H9 (cell line): ENCODE data around the gene AAMP. TPM values are rescaled to one million over a fixed set of nuclear protein-coding genes. Genes with fewer than 3 reads are reported as not detected.
A peak's percentile ranks its signal among the peaks of the same experiment; 100 is the strongest.

Experiments used
- DNase-seq: peaks from one replicate; pipeline ENCODE4 v3.0.0-alpha.2; 2017
- H2AFZ ChIP-seq: one replicate; pipeline ENCODE4 v1.6.1; 2013; ENCODE audit warnings: mild to moderate bottlenecking, low read length, control low read depth, moderate library complexity
- H2AK5ac ChIP-seq: 2 replicates; pipeline ENCODE4 v1.6.1; 2013; ENCODE audit warnings: low read length, control low read depth, mixed read lengths; ENCODE audit not compliant: insufficient read length
- H2BK120ac ChIP-seq: one replicate; pipeline ENCODE4 v1.6.1; 2013; ENCODE audit warnings: low read depth, mild to moderate bottlenecking, low read length, control low read depth, inconsistent platforms; ENCODE audit not compliant: poor library complexity, severe bottlenecking
- H2BK12ac ChIP-seq: 2 replicates; pipeline ENCODE4 v1.6.1; 2013; ENCODE audit warnings: low read length, control low read depth, mixed read lengths, low read depth; ENCODE audit not compliant: insufficient read length
- H2BK15ac ChIP-seq: 2 replicates; pipeline ENCODE4 v1.6.1; 2013; ENCODE audit warnings: low read depth, low read length, control low read depth
- H2BK20ac ChIP-seq: one replicate; pipeline ENCODE4 v1.6.1; 2013; ENCODE audit warnings: low read depth, mild to moderate bottlenecking, low read length, control low read depth, inconsistent platforms; ENCODE audit not compliant: poor library complexity, severe bottlenecking
- H2BK5ac ChIP-seq: 2 replicates; pipeline ENCODE4 v1.6.1; 2013; ENCODE audit warnings: low read length, control low read depth, mixed read lengths; ENCODE audit not compliant: insufficient read length
- H3K14ac ChIP-seq: 2 replicates; pipeline ENCODE4 v1.6.1; 2013; ENCODE audit warnings: low read length, control low read depth; ENCODE audit not compliant: insufficient read depth
- H3K18ac ChIP-seq: 2 replicates; pipeline ENCODE4 v1.6.1; 2013; ENCODE audit warnings: low read depth, mild to moderate bottlenecking, mixed read lengths, low read length, control low read depth; ENCODE audit not compliant: insufficient read length
- H3K23ac ChIP-seq: 2 replicates; pipeline ENCODE4 v1.6.1; 2013; ENCODE audit warnings: low read length, control low read depth, mixed read lengths, low read depth; ENCODE audit not compliant: insufficient read length
- H3K23me2 ChIP-seq: 2 replicates; pipeline ENCODE4 v1.6.1; 2013; ENCODE audit warnings: low read depth, mild to moderate bottlenecking, mixed read lengths, low read length, control low read depth; ENCODE audit not compliant: insufficient read length, poor library complexity, severe bottlenecking
- H3K27ac ChIP-seq: 2 replicates; pipeline ENCODE4 v1.5.1; 2013; ENCODE audit warnings: low read length, control low read depth, mixed read lengths, low read depth; ENCODE audit not compliant: insufficient read length
- H3K27me3 ChIP-seq: 2 replicates; pipeline ENCODE4 v1.6.1; 2013; ENCODE audit warnings: low read length, control low read depth, inconsistent platforms; ENCODE audit not compliant: insufficient read depth
- H3K4ac ChIP-seq: 2 replicates; pipeline ENCODE4 v1.6.1; 2013; ENCODE audit warnings: low read depth, mild to moderate bottlenecking, control low read depth, inconsistent platforms, low read length, moderate library complexity
- H3K4me1 ChIP-seq: 2 replicates; pipeline ENCODE4 v1.6.1; 2013; ENCODE audit warnings: low read length, control low read depth, inconsistent platforms; ENCODE audit not compliant: insufficient read depth
- H3K4me2 ChIP-seq: 2 replicates; pipeline ENCODE4 v1.6.1; 2013; ENCODE audit warnings: low read length, control low read depth, mixed read lengths; ENCODE audit not compliant: insufficient read length, insufficient read depth
- H3K56ac ChIP-seq: 2 replicates; pipeline ENCODE4 v1.6.1; 2013; ENCODE audit warnings: low read depth, mild to moderate bottlenecking, mixed read lengths, low read length, control low read depth; ENCODE audit not compliant: insufficient read length
- H3K79me1 ChIP-seq: 2 replicates; pipeline ENCODE4 v1.6.1; 2013; ENCODE audit warnings: low read depth, mild to moderate bottlenecking, moderate library complexity, low read length, control low read depth, inconsistent platforms; ENCODE audit not compliant: insufficient read depth, poor library complexity, severe bottlenecking
- H3K79me2 ChIP-seq: 2 replicates; pipeline ENCODE4 v1.6.1; 2013; ENCODE audit warnings: low read length, control low read depth, inconsistent platforms; ENCODE audit not compliant: insufficient read depth
- H3K9ac ChIP-seq: 2 replicates; pipeline ENCODE4 v1.6.1; 2013; ENCODE audit warnings: low read length, control low read depth, mixed read lengths; ENCODE audit not compliant: insufficient read length; ENCODE audit errors: extremely low read depth
- H3K9me3 ChIP-seq: one replicate; pipeline ENCODE4 v1.6.1; 2013; ENCODE audit warnings: low read depth, low read length, inconsistent platforms; ENCODE audit not compliant: control insufficient read depth
- H3T11ph ChIP-seq: one replicate; pipeline ENCODE4 v1.6.1; 2013; ENCODE audit warnings: mild to moderate bottlenecking, low read length, control low read depth, inconsistent platforms
- H4K20me1 ChIP-seq: one replicate; pipeline ENCODE4 v1.6.1; 2013; ENCODE audit not compliant: control insufficient read depth, insufficient read length, insufficient read depth
- H4K5ac ChIP-seq: 2 replicates; pipeline ENCODE4 v1.6.1; 2013; ENCODE audit warnings: low read depth, mild to moderate bottlenecking, mixed read lengths, low read length, control low read depth; ENCODE audit not compliant: insufficient read length
- H4K8ac ChIP-seq: replicated peaks from 2 replicates; pipeline ENCODE4 v1.6.1; 2013; ENCODE audit warnings: low read length, control low read depth, mixed read lengths, low read depth; ENCODE audit not compliant: insufficient read length
- H4K91ac ChIP-seq: 2 replicates; pipeline ENCODE4 v1.6.1; 2013; ENCODE audit warnings: low read depth, mild to moderate bottlenecking, moderate library complexity, mixed read lengths, low read length, control low read depth; ENCODE audit not compliant: insufficient read length
- H3K27ac Mint-ChIP-seq, 3 experiments: 2 replicates in 2 of 3; 3 replicates in 1 of 3; pipeline ENCODE4 v1.8.0; 2020 to 2021; ENCODE audit warnings: mixed read lengths in 3 of 3, mild to moderate bottlenecking in 1 of 3, moderate library complexity in 1 of 3
- H3K27me3 Mint-ChIP-seq: 2 replicates; pipeline ENCODE4 v1.8.0; 2021; ENCODE audit warnings: low read depth, mild to moderate bottlenecking, moderate library complexity, mixed read lengths
- H3K36me3 Mint-ChIP-seq, 3 experiments: 2 replicates in 2 of 3; 3 replicates in 1 of 3; pipeline ENCODE4 v1.8.0; 2020 to 2021; ENCODE audit warnings: low read depth in 3 of 3, mixed read lengths in 3 of 3; ENCODE audit not compliant: insufficient read depth in 1 of 3
- H3K4me1 Mint-ChIP-seq, 2 experiments: 2 replicates each; pipeline ENCODE4 v1.8.0; 2020; ENCODE audit warnings: mixed read lengths in 2 of 2
- H3K4me3 Mint-ChIP-seq, 2 experiments: 2 replicates in 1 of 2; 3 replicates in 1 of 2; pipeline ENCODE4 v1.8.0; 2020 to 2021; ENCODE audit warnings: mild to moderate bottlenecking in 2 of 2, mixed read lengths in 2 of 2, moderate library complexity in 1 of 2
- H3K9me3 Mint-ChIP-seq, 2 experiments: 2 replicates in 1 of 2; 3 replicates in 1 of 2; pipeline ENCODE4 v1.8.0; 2020; ENCODE audit warnings: mild to moderate bottlenecking in 2 of 2, mixed read lengths in 2 of 2, moderate library complexity in 1 of 2
- CTCF ChIP-seq: fragments of 200-600 bp; sonication (generic); conservative IDR thresholded peaks from 3 replicates; pipeline ENCODE4 v1.8.0; 2021; ENCODE audit warnings: antibody characterized with exemption, mild to moderate bottlenecking
- WGBS: extraction: QIAGEN DNeasy Blood & Tissue Kit; methylation state at CpG from one replicate; pipeline ENCODE4 v1.1.7; 2013; ENCODE audit warnings: missing lambda C conversion rate, low lambda C conversion rate, mixed read lengths; ENCODE audit not compliant: insufficient read length; ENCODE audit errors: extremely low coverage; 5-methylcytosine and 5-hydroxymethylcytosine counted together
- total RNA-seq: library from RNA; stranded (reverse); gene quantifications from 2 replicates; pipeline ENCODE4 v1.2.1, GENCODE V29; 2021

Gene AAMP
- total RNA-seq, 1 experiment from 2014 or later: 103 TPM

- Histone ChIP-seq H3K27me3 (no peaks in the 10 kb centered on the region), H2BK15ac (no peak overlapping the region), H3K27ac (no peak overlapping the region), H3K23me2 (peaks cover 9% of the 10 kb centered on the region), H3K79me1 (no peaks in the 10 kb centered on the region), H3K56ac (no peak overlapping the region), H3K18ac (no peak overlapping the region), H4K5ac (no peak overlapping the region), H2BK12ac (no peak overlapping the region), H3K9ac (no peak overlapping the region), H2BK20ac (no peak overlapping the region), H3K23ac (no peak overlapping the region), H3K4me1 (no peaks in the 10 kb centered on the region), H4K8ac (no peak overlapping the region), H4K91ac (no peak overlapping the region), H4K20me1 (no peaks in the 10 kb centered on the region), H2AK5ac (no peak overlapping the region), H2BK120ac (no peak overlapping the region), H3K14ac (no peak overlapping the region), H3K4ac (no peak overlapping the region), H3K9me3 (no peaks in the 10 kb centered on the region), H3T11ph (no peak overlapping the region), H3K79me2 (no peaks in the 10 kb centered on the region), H2BK5ac (no peak overlapping the region), H3K4me2 (no peak overlapping the region), H2AFZ (no peak overlapping the region)
- Mint-ChIP-seq H3K27ac (no peak overlapping the region), H3K4me1 (peaks cover 18 to 21% of the 10 kb centered on the region in 2 experiments), H3K4me3 (peak overlapping the region; percentile 80 to 92), H3K36me3 (peaks cover 13 to 44% (median 42%) of the 10 kb centered on the region in 3 experiments; a peak in 6 of 7 replicates), H3K27me3 (no peaks in the 10 kb centered on the region; the same call in 1 of the 2 replicates), H3K9me3 (no peaks in the 10 kb centered on the region)
- no peak for DNase-seq
- TF ChIP-seq CTCF: no peak
- WGBS: no CpG with 5 or more reads among the region's 5 CpGs
These were observed 2.1 kb upstream of the AAMP start for GRCh38 chr2:218271865-218272530.
